Fibroblast of villous mesenchyme (primary cell): Measurements from ENCODE around the gene PRSS48. TPM values are rescaled to one million over a fixed set of nuclear protein-coding genes. Genes with fewer than 3 reads are reported as not detected.

Source experiments
- DNase-seq: peaks from one replicate; pipeline ENCODE4 v3.0.0-alpha.2; 2010; ENCODE audit warnings: low read depth
- H3K4me3 ChIP-seq: 2 replicates; pipeline ENCODE4 v1.5.1; 2011; ENCODE audit warnings: low read depth, mild to moderate bottlenecking, low read length
- CTCF ChIP-seq: IDR thresholded peaks from 2 replicates; pipeline ENCODE4 v1.5.1; 2012; ENCODE audit warnings: low read depth, mild to moderate bottlenecking, low read length; ENCODE audit not compliant: insufficient read depth
- total RNA-seq: library from RNA; depleted of rRNA; stranded (reverse); fragments of >200 nt; gene quantifications from 2 replicates; pipeline ENCODE4 v1.2.3, GENCODE V29; 2012

The PRSS48 gene
- total RNA-seq, 1 donor: not detected

GRCh38 chr4:151304226-151304625, 27.3 kb downstream of the PRSS48 start:
- no peak overlapping the region for H3K4me3 ChIP-seq
- TF ChIP-seq CTCF: no peak
- DNase-seq: no peak

- DNase-seq: peak; percentile 79
- no peak for TF ChIP-seq CTCF
These were observed 27.8 kb downstream of the PRSS48 start for GRCh38 chr4:151304755-151305154.

GRCh38 chr4:151310124-151310728, 33.3 kb downstream of the PRSS48 start:
- no peak for TF ChIP-seq CTCF
- DNase-seq: no peak
- H3K4me3 ChIP-seq: no peak overlapping the region

More at GRCh38 chr4:151304755-151305154, 27.8 kb downstream of the PRSS48 start:
- H3K4me3 ChIP-seq: no peak overlapping the region

- no peak overlapping the region for H3K4me3 ChIP-seq
- no peak for DNase-seq
- TF ChIP-seq CTCF: no peak
These were observed 36.5 kb downstream of the PRSS48 start for GRCh38 chr4:151313306-151314009.

- no peak overlapping the region for H3K4me3 ChIP-seq
- DNase-seq: no peak
- TF ChIP-seq CTCF: no peak
These were observed 37.0 kb downstream of the PRSS48 start for GRCh38 chr4:151314010-151314355.

- TF ChIP-seq CTCF: no peak
- no peak overlapping the region for H3K4me3 ChIP-seq
- DNase-seq: no peak
These were observed 37.5 kb downstream of the PRSS48 start for GRCh38 chr4:151314479-151314878.
